Stimulated activated CD8-positive, alpha-beta memory T cell treated with anti-CD3 and anti-CD28 coated beads, Interleukin-12 subunit alpha, Interleukin-12 subunit beta, amount 100 ng/mL, for 24 hours (primary cell): ENCODE results near the gene ROS1.

Experiments used
- DNase-seq: peaks from one replicate; pipeline ENCODE4 v3.0.0-alpha.2; 2020; ENCODE audit errors: extremely low read depth

ROS1 gene

GRCh38 chr6:117309611-117310010, 116.1 kb downstream of the ROS1 start:
- DNase-seq = no peak

- DNase-seq = no peak
Measured at GRCh38 chr6:117309069-117309468, 116.7 kb downstream of the ROS1 start.

DNA sequence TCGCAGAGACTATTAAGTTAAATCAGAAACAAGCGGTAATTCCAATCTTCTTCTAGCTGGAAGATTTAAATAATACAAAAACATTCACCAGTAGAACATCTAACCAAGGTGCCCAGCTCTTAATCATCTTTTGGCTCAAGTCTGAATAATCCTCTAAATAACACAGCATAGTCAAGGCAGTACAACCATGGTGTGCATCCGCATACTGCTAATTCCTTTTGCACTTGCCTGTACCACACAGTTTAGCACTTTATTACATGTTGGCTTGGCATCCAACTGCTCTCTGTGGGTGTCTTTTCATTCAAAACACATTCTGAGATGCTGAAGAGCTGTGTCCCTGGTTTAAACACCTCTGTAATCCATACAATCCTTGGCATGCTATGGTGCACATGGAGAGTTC, 118.1 kb downstream of the ROS1 start:
- no peak for DNase-seq

DNA sequence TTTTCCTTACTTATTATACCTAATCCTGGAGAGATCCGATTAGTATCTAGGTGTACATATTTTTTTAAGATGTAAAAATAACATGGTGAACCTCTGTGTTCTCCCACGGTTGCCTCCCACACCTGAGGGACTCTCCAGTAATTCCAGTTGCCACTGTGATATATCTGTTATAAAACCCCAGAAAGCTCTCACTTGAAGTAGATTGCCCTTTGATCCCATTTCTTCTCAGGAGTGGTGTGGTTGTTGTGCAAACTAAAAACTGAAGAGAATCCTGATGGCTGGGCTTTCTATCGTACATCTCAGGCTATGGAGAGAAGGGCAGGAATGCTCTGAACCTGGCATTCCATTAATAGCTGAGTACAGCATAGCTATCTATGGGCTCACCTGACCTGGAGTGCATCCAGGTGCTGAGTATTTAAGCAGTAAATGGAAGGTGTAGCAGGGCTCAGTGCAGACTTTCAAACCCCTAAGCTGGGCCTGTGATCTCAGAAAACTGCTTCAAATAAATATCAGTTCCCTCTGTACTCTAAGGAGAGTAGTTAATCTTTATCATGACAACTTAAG, 119.4 kb downstream of the ROS1 start:
- DNase-seq = no peak

DNA sequence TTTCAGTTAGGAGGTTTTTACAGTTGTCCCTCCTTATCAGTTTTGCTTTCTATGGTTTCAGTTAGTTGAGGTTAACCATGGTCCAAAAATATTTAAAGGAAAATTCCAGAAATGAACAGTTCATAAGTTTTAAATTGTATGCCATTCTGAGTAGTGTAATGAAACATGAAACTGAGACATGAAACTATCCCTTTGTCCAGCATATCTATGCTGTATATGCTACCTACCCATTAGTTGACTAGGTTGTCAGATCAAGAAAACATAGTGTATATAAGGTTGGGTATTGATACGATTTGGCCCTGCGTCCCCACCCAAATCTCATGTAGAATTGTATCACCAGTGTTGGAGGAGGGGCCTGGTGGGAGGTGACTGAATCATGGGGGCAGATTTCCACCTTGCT, 121.3 kb downstream of the ROS1 start:
- DNase-seq = no peak

GRCh38 chr6:117303323-117303722, 122.4 kb downstream of the ROS1 start:
- DNase-seq = no peak

DNA sequence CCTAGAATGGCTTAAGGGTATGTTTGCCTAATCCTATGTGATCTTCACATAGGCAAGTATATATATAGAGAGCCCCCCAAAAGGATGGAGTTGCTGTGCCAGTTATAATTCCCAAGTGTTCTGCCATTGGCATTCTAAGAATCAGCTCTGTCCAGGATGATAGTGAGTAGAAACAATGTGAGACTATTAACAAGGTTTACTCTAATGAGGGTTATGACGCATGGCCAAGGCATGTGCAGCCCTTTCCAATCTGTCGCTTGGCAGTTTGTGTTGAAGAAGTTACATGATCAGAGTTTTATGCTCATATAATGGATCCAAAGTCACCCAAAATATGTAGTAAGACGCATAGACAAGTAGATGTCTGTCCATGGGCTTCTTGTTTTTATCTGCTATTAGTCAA, 126.8 kb downstream of the ROS1 start:
- DNase-seq = no peak

DNA sequence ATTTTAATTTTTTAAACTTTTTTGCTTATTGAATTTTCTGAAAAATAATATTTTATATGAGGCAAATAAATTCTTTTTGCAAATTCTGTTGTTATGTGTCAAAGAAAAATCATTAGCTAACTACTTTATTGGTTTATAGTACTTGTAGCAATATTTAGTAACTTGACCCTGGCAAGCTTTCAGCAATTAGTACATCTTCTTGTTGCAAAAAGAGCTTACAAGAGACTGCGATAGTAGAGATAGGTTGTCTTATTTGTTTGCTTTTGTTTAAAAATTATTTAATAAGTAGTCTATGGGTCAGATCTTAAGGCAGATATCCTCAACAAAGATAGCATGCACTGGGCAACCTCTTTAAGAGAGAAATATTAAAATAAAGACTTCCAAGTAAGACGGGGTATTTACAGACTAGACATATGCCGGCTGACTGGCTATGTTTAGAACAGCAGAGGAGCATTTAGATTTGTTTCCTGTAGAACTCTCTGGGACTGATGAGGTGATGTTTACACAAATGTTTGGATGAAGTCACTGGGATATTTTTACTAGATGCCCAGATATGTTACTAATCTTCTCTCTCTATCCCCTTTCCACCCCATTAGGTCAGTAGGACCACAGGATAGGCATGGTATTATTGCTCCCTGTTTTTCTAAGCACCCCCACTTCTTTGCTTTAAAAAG, 135.4 kb downstream of the ROS1 start:
- DNase-seq = no peak

- no peak for DNase-seq
Measured at GRCh38 chr6:117288083-117288715, 137.5 kb downstream of the ROS1 start.

- no peak for DNase-seq
Measured at GRCh38 chr6:117280922-117281321, 144.8 kb downstream of the ROS1 start.

- DNase-seq = no peak
Measured at GRCh38 chr6:117276778-117277316, 148.9 kb downstream of the ROS1 start.

- DNase-seq = no peak
Measured at GRCh38 chr6:117275711-117276110, 150.0 kb downstream of the ROS1 start.

- DNase-seq = no peak
Measured at GRCh38 chr6:117275205-117275604, 150.5 kb downstream of the ROS1 start.

- no peak for DNase-seq
Measured at GRCh38 chr6:117272891-117273290, 152.9 kb downstream of the ROS1 start.

DNA sequence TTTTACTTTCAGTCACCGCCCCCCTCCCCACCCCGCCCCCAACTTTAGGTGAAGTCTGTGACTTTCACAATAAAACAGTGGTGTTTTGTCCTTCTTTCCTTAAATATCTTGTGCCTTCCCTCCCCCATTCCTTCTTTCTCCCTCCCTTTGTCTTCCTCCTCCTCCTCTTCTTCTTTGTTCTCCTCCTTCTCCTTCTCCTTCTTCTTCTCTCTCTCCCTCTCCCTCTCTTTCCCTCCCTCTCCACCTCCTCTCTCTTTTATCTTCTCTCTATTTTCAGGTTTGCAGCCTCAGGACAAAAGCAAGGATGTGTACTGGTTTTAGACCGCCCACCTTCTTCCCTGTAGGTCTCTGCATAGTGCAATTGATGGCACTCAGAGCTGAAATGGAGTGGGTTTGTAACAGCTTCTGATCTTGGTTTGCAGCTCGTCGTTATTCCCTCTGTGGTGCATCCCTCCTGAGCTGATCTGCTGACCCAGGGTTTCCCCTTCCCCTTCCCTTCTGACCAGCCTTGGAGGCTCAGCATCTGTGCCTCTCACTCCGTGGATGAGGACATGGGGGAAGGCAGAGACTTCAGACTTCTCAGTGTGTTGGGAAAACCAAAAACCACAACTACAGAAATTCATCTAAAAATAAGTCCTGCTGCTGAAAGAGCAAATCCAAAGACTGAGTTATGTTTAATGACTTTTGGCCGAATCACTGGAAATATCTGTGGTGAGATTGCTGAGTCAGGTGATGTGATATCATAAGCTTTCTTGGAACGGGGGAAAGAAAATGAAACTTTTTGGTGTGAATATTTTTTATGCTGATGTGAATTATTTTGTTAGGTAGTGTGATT, 153.5 kb downstream of the ROS1 start:
- no peak for DNase-seq

DNA sequence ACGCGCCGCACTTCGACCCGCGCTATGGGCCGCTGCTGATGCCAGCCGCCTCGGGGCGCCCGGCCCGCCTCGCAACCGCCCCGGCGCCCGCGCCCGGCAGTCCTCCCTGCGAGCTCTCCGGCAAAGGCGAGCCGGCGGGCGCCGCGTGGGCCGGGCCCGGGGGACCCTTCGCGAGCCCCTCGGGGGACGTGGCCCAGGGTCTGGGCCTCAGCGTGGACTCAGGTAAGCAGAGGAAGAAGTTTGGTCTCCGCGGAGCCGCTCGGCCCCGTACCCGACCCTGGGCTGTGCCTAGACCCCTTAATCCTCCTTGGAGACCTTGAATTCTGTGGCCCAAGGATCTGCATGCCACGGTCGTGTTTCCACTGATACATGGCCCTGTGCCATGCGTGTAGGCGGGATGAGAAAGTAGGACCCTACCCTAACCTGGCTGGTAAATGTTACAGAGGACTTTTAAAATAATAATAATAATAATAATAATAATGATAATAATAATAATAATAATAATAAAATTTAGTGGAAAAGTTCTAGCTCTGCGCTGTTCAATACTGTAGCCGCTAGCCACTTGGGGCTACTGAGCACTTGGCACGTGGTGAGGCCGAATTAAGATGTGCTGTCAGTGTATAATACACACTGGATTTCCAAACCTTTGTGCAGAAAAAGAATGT, 154.8 kb downstream of the ROS1 start:
- no peak for DNase-seq

- no peak for DNase-seq
Measured at GRCh38 chr6:117270055-117270842, 155.5 kb downstream of the ROS1 start.

DNA sequence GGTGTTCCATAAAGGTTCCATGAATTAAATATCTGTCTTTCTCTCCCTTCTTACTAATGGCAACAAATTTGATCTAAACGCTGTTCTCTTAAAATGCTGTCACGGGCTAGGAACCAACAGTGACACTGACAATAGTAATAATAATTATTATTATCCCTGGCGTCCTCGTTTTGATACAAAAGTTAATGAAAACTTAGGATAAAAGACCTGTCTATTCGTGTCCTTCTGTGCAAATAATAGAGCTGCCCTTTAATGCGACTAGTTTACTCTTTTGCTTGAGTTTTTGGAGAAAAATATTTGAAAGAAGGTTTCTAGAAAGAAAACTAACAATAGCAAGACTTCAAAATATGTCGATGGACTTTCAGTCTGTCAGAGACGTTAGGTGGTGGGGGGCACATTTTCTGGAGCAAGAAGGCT, 156.1 kb downstream of the ROS1 start:
- no peak for DNase-seq

DNA sequence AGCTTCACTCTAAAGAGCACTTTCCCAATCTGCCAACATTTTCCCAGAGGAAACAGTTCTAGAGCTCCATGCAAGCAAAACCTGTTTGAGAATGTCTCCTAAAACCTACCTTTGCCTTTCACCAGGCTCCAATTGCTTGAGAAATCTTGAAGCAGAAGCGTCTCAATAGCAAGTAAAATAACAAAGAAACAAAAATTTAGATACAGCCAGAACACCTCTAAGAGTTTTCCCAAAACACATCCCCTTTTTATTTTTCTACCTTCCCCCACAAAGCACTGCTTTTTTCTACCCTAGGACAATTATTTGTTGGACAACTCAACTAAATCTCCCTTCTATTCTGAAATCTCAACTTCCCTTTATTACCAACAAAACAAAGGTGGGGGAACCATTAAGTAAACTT, 156.8 kb downstream of the ROS1 start:
- no peak for DNase-seq

- DNase-seq = no peak
Measured at GRCh38 chr6:117267766-117268534, 157.8 kb downstream of the ROS1 start.
